COLO668 (cell line): ENCODE results near the gene WNT8A.

Experiments
- DNase-seq: peaks from one replicate; lab custom pipeline; 2025; ENCODE audit not compliant: unreplicated experiment; lab: John Stamatoyannopoulos, UW

Gene WNT8A

DNA sequence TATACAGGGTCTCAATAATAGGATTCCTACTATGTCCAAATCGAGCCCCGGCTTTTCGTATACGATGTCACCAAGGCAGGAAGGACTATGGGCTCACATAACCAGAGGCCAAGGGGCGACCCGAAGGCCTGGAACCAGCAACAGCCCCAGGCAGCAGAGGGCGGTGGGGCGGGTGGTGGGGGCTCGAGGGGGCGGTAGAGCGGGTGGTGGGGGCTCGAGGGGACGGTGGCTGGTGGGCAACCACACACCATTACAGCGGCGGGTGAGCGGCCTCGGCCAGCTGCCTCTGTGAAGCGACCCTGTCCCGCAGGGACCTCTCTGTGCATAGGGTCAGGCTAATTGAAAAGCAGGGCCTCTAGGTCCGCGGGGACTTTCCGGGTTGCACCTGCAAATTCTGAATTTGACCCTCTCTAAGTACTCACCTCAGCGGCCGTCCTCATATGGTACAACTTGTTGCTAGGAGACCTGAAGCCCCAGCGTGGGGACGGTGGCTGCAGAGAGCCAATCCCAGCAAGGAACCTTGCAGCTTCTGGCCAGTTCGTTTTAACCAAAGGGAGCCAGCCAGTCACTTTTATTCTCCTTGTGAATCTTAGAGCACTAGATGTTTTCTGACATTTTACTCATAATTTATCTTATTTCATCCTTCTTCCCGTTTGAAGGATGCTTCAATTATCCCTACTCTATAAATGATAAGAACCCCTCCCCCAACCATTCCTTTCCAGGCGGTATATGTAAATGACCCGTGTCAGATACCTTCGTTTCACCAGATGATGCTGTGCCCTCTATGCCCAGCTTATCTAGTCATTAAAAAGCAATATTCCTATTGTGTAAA is 55.3 kb downstream of the WNT8A start, which contains the start of gene NME5:
TSS of gene NME5 (minus strand) at position 480 of the 832 bp plus-strand sequence. CDS start 648 bp downstream, outside the sequence.
- peak; percentile 75 for DNase-seq

DNA sequence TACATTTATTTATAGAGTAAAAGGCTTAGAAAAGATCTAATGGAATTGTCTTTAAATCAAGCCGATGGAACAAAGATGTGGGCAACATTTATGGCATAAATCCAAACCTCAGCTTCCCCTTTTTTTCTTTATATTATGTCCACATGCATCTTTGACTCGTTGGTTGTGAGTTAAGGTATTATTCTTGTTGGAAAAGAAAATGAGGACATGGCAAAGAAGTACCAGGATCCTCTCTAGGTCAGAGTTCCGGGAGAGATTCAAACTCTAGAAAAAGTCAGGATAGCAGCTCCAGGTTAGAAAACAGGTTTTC is 55.9 kb downstream of the WNT8A start:
- DNase-seq = no peak

- no peak for DNase-seq
Observed at GRCh38 chr5:138140268-138140667, 56.4 kb downstream of the WNT8A start.
